ENCODE measurements around the gene RNF114.
"Not testable (repeated sequence)": the region's sequence is repeated elsewhere in the genome, so short reads cannot be mapped to it uniquely, and the experiment has no call there.

RNF114 gene

DNA sequence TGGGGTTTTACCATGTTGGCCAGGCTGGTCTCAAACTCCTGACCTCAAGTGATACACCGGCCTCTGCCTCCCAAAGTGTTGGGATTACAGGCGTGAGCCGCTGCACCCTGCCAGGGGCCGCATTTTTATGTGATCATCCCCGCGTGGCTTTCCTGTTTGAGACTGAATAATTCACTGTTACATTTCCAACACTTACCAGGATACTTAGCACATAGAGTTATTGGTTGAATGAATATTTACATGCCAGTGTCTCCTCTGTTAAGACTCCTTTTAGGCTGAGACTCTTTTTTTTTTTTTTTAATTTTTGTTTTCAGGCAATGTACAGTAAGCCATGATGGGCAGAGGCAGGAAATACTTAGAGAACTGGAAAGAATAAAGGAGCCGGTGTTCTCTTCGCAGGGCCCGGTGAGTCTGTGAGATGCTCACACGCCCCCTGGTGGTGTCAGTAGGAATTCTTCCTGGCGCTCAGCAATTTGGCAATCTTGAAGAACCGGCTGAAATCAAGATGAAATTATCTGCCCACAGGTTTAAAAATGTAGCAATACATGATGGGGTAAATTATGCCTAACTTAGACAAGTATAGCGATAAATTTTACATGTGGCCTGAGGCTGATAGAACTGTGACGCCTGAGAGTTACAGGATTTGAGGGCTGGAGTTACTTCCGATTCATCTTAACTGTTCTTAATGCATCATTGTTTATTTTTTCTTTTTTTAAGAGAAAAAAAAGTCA lies 7.6 kb upstream of the RNF114 start:
- DNase-seq (ENCODE audit: low read depth in 3 of 3), result peak; percentile 56 to 74 (median 61)

DNA sequence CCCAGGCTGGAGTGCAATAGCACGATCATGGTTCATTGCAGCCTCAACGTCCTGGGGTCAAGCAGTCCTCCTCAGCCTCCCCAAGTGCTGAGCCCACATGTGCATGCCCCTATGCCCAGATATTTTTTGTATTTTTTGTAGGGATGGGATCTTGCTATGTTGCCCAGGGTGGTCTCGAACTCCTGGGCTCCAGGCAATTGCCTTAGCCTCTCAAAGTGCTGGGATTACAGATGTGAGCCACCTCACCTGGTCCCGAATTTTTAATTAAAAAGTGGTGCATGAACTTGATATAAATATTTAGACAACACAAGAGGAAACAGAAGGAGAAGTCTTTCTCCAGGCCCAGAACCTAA lies 7.1 kb upstream of the RNF114 start:
- no peak for DNase-seq (ENCODE audit: low read depth in 3 of 3)

DNA sequence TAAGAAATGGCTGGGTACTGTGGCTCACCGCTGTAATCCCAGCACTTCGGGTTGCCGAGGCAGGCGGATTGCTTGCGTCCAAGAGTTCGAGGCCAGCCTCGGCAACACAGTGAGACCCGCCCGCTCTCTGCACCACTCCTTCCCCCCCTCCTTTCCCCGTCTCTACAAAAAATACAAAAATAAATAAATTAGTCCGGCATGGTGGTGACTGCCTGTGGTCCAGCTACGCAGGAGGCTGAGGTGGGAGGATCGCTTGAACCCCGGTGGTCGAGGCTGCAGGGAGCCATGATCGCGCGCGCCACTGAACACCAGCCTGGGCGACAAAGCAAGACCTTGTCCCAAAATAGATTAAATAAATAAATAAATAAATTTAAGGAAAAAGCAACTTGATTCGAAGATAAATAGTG lies 448 bp upstream of the RNF114 start:
- no peak for DNase-seq (ENCODE audit: low read depth in 3 of 3)

DNA sequence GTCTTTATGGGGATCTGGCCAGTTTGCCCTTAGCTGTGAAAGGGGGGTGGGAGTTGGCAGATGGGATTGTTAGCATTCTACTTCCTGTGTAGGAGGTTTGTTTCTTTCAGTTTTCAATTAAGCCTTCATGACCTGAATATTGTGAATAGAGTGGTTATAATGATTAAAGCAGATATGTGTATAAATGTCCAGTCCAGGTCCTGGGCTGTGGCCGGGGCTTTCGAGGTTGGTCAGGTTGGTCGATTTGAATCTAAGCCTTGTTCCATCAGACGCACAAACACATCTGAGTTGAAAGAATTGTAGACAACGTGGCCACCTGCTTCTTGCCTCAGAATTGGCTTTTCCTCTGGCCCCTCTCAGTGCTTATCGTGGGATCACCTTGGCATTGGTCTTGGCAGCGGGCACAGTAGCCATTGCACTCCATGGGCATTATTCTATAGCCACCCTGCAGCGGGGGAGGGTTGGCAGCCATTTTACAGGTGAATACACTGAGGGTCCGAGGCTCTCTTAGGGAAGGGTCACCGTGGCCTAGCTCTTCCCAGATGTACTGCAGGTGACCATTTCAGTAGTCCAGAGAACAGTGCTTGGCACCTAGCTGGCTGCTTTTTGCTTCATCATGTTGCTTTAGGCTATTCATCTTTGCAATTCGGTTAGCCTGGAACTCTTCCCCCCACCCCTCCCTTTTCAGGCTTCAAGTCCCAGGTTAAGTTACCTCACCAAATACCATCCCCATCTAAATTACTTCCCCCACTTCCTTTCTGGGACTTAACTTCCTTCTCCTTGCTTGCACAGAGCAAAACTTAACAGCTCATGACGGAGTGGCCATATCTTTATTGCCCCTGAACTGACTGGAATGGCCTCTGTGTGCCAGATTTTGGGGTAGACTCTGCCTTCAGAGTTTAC lies 1.1 kb downstream of the RNF114 start:
- DNase-seq (ENCODE audit: low read depth in 3 of 3), result no peak

DNA sequence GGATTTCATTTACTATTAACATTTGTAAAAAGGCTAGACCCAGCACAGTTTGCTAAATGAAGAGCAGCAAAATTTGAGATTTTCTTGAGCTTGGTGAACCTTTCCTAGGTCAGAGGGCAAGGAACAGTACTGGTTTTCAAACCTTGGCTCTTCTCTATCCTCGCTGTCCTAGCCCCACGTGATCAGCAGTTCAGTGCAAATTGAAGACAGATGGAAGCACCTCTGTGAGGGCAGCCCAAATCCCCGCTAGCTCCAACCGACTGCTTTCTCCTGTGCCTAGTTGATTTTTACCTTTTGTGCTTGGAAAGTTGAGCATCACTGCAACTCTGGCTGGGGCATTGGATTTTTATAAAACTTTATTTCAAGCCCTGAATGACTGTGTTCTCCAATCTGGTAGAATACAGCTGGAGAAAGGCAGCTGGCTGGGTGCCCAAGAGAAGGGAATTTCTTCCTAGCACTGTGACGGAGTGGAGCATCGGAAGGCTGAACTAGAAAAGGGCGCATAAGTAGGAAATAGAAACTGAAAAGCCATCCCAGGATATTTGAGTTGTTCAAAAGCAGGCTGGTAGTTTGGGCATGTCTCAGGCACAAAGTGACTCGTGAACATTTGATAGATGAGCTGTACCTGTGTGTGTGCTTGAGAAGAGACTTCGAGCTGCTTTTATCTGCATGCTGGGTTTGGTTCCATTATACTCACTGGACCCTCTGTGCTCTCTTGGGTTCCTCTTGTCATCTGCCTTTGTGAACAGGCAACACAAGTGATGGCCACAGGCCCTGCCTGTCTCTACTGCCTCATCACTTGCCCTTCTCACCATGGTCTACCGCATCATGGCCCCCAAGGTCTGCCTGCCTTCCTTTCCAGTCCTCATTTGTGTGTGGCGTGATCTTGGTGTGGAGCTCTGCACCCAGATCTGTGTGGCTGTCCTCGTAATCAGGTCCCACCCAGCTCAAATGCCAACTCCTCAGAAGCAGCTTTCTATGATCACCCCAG lies 2.3 kb downstream of the RNF114 start:
- no peak for DNase-seq (ENCODE audit: low read depth in 3 of 3)

DNA sequence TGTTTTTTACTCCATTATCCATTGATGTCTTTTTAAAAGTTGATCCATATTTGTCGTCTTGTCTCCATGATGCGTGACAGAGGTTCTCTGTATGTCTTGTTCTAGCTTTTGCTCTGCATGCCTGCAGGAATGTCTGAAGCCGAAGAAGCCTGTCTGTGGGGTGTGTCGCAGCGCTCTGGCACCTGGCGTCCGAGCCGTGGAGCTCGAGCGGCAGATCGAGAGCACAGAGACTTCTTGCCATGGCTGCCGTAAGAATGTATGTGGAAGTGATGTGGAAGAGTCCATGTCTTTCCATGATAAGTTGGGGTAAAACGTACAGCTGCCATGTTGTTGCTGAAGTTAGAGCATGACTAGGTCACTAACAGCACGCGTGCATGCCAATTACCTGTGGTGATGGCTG lies 5.3 kb downstream of the RNF114 start:
- DNase-seq (ENCODE audit: low read depth in 3 of 3), result no peak

DNA sequence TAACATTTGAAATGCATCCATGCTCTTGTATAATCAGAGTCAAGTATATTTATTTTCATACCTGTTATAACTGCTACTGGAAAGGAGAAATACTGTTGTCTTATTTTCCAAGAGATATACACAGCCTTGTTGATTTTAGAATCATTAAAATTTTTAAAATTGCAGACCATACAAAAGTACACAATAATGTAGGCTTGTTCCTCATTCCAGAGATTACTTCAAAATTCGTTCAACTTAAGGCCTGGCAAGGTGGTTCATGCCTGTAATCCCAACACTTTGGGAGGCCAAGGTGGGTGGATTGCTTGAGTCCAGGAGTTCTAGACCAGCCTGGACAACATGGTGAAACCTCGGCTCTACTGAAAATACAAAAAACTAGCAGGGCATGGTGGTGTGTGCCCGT lies 6.1 kb downstream of the RNF114 start:
- no peak for DNase-seq (ENCODE audit: low read depth in 3 of 3)

DNA sequence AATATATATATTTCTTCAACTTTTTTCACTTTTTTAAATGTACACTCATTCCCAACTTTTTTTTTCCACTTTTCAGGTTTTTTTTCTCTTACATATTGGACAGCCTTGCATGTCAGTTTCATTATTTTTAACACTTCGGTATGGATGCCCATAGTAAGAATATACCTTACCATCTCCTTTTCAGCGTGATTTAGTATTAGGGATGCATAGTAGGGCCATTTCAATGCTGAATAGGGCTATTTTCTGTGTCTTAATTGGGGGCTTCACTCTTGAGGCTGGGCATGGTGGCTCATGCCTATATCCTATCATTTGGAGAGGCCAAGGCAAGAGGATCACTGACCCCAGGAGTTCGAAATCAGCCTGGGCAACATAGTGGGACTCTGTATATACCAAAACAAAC lies 6.7 kb downstream of the RNF114 start:
- DNase-seq (ENCODE audit: low read depth in 3 of 3), result no peak

DNA sequence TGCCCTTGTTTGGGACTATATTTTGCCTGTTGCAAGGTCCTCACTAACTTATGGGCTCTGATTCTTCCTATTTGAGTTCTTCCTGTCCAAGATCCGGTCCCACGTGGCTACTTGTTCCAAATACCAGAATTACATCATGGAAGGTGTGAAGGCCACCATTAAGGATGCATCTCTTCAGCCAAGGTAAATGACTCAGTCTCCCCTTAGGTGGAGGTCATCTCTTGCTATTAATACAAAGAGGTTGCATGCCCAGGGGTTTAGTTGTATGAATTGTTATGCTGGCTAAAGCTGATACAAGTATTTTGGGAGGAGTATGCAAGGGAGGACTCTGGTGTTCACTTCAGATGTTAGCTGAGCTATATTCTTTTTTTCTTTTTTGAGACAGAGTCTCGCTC lies 9.1 kb downstream of the RNF114 start:
- DNase-seq (ENCODE audit: low read depth in 3 of 3), result no peak

DNA sequence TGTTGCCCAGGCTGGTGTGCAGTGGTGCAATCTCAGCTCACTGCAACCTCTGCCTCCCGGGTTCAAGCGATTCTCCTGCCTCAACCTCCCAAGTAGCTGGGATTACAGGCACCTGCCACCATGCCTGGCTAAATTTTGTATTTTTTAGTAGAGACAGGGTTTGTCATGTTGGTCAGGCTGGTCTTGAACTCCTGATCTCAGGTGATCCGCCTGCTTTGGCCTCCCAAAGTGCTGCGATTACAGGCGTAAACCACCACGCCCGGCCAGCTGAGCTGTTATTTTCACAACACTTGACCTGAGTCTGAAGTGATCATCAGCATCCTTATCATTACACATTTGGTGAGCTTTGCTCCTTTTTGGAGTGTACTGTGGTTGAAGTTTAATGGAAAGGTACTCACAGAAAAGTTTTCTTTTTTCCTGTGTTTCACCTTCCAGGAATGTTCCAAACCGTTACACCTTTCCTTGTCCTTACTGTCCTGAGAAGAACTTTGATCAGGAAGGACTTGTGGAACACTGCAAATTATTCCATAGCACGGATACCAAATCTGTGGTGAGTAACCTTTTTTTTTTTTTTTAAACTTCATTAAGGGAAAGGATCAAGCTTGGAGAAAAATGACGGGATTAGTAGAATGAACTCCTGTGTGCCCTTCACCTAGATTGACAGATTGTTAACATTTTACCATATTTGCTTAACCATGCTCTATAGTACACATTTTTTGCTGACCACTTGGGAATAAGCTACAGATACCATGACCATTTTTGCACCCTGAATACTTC lies 9.7 kb downstream of the RNF114 start:
- DNase-seq (ENCODE audit: low read depth in 3 of 3), result no peak

DNA sequence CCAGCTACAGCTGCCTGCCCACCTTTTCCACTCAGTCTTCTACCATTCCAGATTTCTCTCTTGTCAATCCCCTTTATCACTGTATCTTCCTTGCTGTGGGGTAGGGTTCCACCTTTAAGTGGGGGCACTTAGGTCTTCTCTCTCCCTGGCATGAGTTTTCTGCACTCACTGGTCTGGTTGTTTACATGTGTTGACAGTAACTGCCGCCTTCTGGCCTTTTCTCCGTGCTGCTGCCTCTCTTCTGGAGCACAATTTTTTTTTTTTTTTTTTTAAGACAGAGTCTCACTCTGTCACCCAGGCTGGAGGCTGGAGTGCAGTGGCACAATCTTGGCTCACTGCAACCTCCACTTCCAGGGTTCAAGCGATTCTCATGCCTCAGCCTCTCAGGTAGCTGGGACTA lies 12.0 kb downstream of the RNF114 start:
- no peak for DNase-seq (ENCODE audit: low read depth in 3 of 3)

DNA sequence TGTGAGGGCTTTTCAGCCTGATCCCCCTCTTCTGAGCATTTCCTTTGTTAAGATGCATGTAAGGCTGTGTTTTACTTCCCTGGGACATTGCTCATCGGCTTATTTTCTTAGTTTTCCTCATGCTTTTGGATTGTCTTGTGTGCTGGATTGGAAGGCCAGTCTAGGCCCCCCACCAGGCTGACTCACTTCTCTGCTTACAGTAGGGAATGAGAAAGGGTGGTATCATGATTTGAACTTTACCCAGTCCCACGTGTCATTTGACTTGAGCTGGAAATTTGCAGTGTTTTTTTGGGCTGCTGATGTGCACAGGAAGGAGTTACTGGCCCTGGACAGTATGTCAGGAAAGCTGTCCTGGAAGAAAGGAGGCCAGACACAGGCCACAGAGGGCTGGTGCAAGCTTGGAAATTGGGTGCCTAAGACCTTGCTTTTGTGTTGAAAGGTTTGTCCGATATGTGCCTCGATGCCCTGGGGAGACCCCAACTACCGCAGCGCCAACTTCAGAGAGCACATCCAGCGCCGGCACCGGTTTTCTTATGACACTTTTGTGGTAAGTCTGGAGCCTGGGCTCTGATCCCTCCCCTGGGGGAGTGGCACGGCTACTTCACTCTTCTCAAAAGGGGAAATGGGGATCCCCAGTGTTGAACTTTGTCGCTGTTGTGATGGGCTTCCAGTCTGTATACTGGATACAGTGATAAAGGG lies 12.8 kb downstream of the RNF114 start:
- no peak for DNase-seq (ENCODE audit: low read depth in 3 of 3)

DNA sequence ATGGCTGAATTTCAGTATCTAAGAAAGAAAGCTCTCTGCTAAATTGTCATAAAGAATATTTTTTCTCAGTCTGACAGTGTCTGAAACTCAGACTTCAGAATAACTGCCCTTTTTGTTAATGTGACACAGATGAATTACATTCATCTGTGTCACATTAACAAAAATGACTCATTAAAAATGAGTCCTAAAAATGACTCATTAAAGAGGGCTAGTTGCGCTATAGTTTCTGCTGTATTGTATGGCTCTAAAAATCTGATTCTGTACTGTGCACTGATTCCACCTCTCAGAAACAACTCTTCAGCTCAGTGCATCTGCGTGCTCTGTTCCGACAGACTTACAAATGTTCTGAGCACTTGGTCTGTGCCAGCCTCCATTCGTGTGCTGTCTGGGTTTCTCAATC lies 15.0 kb downstream of the RNF114 start:
- DNase-seq (ENCODE audit: low read depth in 3 of 3), result no peak

DNA sequence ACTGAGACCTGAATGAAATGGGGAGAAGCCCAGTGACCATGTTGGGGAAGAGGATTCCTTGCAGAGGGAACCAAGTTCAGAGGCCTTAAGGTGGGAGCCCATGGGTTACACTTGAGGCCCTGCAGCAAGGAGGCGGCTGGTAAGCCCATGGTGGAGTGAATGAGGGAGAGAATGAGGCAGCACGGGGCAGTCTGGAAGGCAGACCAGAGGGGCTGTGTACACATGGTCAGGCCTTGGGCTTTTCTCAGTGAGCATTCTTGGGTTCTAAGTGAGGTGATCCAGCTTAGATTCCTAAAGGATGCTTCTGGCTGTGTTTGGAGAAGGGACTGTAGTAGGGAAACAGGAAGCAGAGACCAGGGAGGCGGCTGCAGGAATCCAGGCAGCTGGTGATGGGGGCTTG lies 19.0 kb downstream of the RNF114 start:
- DNase-seq (ENCODE audit: low read depth in 3 of 3), result no peak

DNA sequence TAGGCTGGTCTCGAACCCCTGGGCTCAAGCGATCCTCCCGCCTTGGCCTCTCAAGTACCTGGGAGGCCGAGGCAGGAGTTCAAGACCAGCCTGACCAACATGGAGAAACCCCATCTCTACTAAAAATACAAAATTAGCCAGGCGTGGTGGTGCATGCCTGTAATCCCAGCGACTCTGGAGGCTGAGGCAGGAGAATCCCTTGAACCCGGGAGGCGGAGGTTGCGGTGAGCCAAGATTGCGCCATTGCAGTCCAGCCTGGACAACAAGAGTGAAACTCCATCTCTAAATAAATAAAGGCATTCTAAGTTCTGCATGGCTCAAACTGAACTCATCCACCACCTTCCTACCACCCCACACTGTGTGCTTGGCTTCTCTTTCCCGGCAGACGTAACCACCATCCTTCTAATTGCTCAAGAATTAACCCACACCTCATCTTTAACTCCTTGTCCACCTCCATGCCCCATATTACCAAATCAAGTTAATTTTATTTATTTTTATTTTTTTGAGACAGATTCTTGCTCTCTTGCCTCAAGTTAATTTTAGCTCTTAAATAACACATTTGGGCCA lies 19.7 kb downstream of the RNF114 start:
- not testable (repeated sequence) for DNase-seq (ENCODE audit: low read depth in 3 of 3)

DNA sequence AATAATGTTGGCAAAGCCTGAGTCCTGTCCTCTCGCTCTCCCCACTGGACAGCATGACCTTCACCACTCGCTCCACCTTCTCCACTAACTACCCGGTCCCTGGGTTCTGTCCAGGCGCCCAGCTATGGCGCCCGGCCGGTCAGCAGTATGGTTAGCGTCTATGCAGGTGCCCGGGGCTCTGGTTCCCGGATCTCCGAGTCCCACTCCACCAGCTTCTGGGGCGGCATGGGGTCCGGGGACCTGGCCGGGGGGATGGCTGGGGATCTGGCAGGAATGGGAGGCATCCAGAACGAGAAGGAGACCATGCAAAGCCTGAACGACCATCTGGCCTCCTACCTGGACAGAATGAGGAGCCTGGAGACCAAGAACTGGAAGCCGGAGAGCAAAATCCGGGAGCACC lies 20.5 kb downstream of the RNF114 start:
- DNase-seq (ENCODE audit: low read depth in 3 of 3), result no peak

DNA sequence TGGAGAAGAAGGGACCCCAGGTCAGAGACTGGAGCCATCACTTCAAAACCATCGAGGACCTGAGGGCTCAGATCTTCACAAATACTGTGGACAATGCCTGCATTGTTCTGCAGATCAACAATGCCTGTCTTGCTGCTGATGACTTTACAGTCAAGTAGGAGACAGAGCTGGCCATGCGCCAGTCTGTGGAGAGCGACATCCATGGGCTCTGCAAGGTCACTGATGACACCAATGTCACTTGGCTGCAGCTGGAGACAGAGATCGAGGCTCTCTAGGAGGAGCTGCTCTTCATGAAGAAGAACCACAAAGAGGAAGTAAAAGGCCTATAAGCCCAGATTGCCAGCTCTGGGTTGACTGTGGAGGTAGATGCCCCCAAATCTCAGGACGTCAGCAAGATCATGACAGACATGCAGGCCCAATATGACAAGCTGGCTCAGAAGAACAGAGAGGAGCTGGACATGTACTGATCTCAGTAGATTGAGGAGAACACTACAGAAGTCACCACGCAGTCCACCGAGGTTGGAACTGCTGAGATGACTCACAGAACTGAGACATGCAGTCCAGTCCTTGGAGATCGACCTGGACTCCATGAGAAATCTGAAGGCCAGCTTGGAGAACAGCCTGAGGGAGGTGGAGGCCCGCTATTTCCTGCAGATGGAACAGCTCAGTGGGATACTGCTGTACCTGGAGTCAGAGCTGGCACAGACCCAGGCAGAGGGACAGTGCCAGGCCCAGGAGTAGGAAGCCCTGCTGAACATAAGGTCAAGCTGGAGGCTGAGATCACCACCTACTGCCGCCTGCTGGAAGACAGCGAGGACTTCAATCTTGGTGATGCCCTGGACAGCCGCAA lies 21.1 kb downstream of the RNF114 start:
- DNase-seq (ENCODE audit: low read depth in 3 of 3), result not testable (repeated sequence)

DNA sequence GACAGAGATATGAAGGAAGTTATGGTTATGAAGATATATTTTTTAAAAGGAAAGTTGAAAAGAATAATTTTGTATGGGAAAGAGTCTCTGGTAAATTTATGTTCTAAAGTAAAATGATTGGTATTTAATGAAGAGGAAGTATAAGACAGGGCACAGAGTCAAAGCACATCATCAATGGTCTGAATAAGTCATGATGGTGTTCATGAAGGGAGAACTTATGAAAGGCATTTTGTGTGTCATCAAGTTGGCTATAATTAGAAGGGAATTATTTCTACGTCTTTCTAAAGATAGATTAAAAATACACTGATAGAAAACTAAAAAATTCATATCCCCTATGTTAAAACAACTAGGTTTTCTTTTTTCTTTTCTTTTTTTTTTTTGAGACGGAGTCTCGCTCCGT lies 25.2 kb downstream of the RNF114 start:
- DNase-seq (ENCODE audit: low read depth in 3 of 3), result no peak
